Measurements from ENCODE around the gene DNAJB1. TPM values are rescaled to one million over a fixed set of nuclear protein-coding genes. Genes with fewer than 3 reads are reported as not detected.

DNAJB1 gene
- total and polyA plus RNA-seq, 10 of the 15 experiments (the other 5 are each of a cell fraction or from before 2014, with no cell fraction given), result 4.8 to 65.8 (median 34.9) TPM

DNA sequence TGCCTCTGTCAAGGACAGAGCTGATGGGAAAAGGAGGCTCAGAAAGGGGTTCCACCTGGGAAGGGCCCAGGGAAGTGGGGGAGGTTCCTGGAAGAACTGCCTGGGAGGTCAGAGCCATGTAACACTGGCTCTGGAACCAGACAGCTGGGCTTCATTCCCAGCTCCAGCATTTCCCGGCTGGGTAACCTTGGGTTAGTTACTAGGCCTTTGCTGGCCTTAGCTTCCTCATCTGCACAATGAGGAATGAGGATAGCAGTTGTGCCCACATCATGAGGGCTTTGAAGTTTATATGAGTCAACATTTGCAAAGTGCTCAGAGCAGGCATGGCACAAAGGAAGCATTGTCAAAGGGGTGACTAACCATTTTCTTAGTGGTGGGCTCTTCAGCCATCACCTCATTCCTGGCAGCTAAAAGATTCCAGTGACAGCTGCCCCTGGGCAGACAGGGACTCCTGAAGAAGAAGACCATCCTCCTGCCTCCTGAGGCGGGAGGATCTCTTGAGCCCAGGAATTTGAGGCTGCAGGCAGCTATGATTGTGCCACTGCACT lies 1.7 kb upstream of the DNAJB1 start:
- Histone ChIP-seq H4K20me1 (ENCODE audit: control insufficient read depth, insufficient read depth) (peaks cover 3% of the 10 kb centered on the region; the same call in 1 of the 2 replicates), H3K4me1 (ENCODE audit: control insufficient read depth, insufficient read depth, low read length) (peaks cover 9% of the 10 kb centered on the region), H2AFZ (ENCODE audit: control insufficient read depth, low read depth, low read length) (no peak overlapping the region), H3K27me3 (replicated peaks in 1 of 2; ENCODE audit: control insufficient read depth in 2 of 2, insufficient read depth in 2 of 2, low read length in 1 of 2) (no peaks in the 10 kb centered on the region), H3K79me2 (ENCODE audit: control insufficient read depth, insufficient read depth, low read length) (peaks cover 30% of the 10 kb centered on the region), H3K4me2 (ENCODE audit: control insufficient read depth, insufficient read depth) (no peak overlapping the region), H3K9ac (ENCODE audit: control insufficient read depth, insufficient read depth, low read length) (no peak overlapping the region), H3K4me3 (no peak overlapping the region), H3K36me3 (ENCODE audit: control insufficient read depth in 2 of 2, insufficient read depth in 2 of 2, low read length in 1 of 2) (peaks cover 0 to 8% of the 10 kb centered on the region in 2 experiments; a peak in 3 of 4 replicates), H3K27ac (ENCODE audit: control insufficient read depth, insufficient read depth) (no peak overlapping the region), H3K9me3 (replicated peaks; ENCODE audit: control insufficient read depth, insufficient read depth, low read length) (no peaks in the 10 kb centered on the region)
- ATAC-seq (no peak), FAIRE-seq (no peak), DNase-seq (ENCODE audit: low read depth, low spot score) (no peak)
- ChIA-PET RAD21 (ENCODE audit: unreplicated experiment) (no interaction called here), CTCF (interaction anchor here (4.9 kb wide), 1 partner anchor 14 kb away, joined by 41 read pairs; no protein-coding TSS in a partner anchor), SMC1A (ENCODE audit: uncharacterized antibody, unreplicated experiment) (interaction anchor here (1.1 kb wide), 1 partner anchor 9 kb away, joined by 3 read pairs; no protein-coding TSS in a partner anchor), POLR2A (interaction anchor here (1.5 kb wide), 1 partner anchor 9 kb away, joined by 3 read pairs; the partner anchor contains the start of gene TECR)
- WGBS (ENCODE audit: insufficient coverage, insufficient replicate concordance, low lambda C conversion rate, missing lambda C conversion rate), result 48% methylated on average over 2 of the region's 2 CpGs
- in situ Hi-C loops (cut with MboI) (no loop called here), intact Hi-C loops (cut with micrococcal nuclease; ENCODE audit: unreplicated experiment) (no loop called here)
- TF ChIP-seq EED (IDR thresholded peaks at IDR 0.05; ENCODE audit: low read depth) (no peak), STAT3 (IDR thresholded peaks at IDR 0.05; ENCODE audit: low read depth, low read length) (no peak), SREBF1 (IDR thresholded peaks at IDR 0.05; ENCODE audit: low read length) (no peak), IKZF2 (IDR thresholded peaks at IDR 0.05) (no peak), LARP7 (IDR thresholded peaks at IDR 0.05) (no peak), E4F1 (IDR thresholded peaks at IDR 0.05; ENCODE audit: borderline replicate concordance, partially characterized antibody) (no peak), CEBPZ (IDR thresholded peaks at IDR 0.05; ENCODE audit: low read depth, low read length) (no peak)
- TF ChIP-seq, protein P1, sequence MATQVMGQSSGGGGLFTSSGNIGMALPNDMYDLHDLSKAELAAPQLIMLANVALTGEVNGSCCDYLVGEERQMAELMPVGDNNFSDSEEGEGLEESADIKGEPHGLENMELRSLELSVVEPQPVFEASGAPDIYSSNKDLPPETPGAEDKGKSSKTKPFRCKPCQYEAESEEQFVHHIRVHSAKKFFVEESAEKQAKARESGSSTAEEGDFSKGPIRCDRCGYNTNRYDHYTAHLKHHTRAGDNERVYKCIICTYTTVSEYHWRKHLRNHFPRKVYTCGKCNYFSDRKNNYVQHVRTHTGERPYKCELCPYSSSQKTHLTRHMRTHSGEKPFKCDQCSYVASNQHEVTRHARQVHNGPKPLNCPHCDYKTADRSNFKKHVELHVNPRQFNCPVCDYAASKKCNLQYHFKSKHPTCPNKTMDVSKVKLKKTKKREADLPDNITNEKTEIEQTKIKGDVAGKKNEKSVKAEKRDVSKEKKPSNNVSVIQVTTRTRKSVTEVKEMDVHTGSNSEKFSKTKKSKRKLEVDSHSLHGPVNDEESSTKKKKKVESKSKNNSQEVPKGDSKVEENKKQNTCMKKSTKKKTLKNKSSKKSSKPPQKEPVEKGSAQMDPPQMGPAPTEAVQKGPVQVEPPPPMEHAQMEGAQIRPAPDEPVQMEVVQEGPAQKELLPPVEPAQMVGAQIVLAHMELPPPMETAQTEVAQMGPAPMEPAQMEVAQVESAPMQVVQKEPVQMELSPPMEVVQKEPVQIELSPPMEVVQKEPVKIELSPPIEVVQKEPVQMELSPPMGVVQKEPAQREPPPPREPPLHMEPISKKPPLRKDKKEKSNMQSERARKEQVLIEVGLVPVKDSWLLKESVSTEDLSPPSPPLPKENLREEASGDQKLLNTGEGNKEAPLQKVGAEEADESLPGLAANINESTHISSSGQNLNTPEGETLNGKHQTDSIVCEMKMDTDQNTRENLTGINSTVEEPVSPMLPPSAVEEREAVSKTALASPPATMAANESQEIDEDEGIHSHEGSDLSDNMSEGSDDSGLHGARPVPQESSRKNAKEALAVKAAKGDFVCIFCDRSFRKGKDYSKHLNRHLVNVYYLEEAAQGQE (IDR thresholded peaks at IDR 0.05; ENCODE audit: low read depth, low read length), result no peak
- TF ChIP-seq, protein P2, sequence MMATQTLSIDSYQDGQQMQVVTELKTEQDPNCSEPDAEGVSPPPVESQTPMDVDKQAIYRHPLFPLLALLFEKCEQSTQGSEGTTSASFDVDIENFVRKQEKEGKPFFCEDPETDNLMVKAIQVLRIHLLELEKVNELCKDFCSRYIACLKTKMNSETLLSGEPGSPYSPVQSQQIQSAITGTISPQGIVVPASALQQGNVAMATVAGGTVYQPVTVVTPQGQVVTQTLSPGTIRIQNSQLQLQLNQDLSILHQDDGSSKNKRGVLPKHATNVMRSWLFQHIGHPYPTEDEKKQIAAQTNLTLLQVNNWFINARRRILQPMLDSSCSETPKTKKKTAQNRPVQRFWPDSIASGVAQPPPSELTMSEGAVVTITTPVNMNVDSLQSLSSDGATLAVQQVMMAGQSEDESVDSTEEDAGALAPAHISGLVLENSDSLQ (IDR thresholded peaks at IDR 0.05), result no peak
- no TSS peak for BruUV-seq (replicated peaks)
